HepG2 (cell line): Measurements from ENCODE around the gene SYS1. TPM values are rescaled to one million over a fixed set of nuclear protein-coding genes. Genes with fewer than 3 reads are reported as not detected.

Source experiments
- DPF2 ChIP-seq: sonication (generic); formaldehyde crosslinking; IDR thresholded peaks from 2 replicates; pipeline ENCODE4 v1.4.0; 2020; ENCODE audit warnings: mild to moderate bottlenecking, low read depth, missing genetic modification reagents, borderline replicate concordance
- HNRNPLL ChIP-seq: fragments of 200-400 bp; formaldehyde crosslinking; IDR thresholded peaks from 2 replicates; pipeline ENCODE4 v1.6.1; 2017; ENCODE audit warnings: mild to moderate bottlenecking, low read depth, low read length; ENCODE audit not compliant: poor library complexity, severe bottlenecking
- IRF2 ChIP-seq: IDR thresholded peaks from 2 replicates; pipeline ENCODE4 v1.6.1; 2018; ENCODE audit warnings: missing genetic modification reagents, missing compliant biosample characterization
- NCOA2 ChIP-seq: sonication (generic); formaldehyde crosslinking; IDR thresholded peaks from 2 replicates; pipeline ENCODE4 v1.8.0; 2022; ENCODE audit warnings: inconsistent platforms
- NFRKB ChIP-seq: fragments of 450-650 bp; IDR thresholded peaks from 2 replicates; pipeline ENCODE4 v1.6.1; 2017
- NONO ChIP-seq, 2 experiments: fragments of 450-650 bp in 1 of 2; sonication (generic) in 1 of 2; formaldehyde crosslinking in 1 of 2; IDR thresholded peaks in 1 of 2; conservative IDR thresholded peaks in 1 of 2; 2 replicates each; pipeline versions ENCODE4 v1.6.1 to v1.8.0; 2017 to 2022; ENCODE audit warnings: mild to moderate bottlenecking in 1 of 2, missing genetic modification reagents in 1 of 2, moderate library complexity in 1 of 2
- PRMT3 ChIP-seq: sonication (generic); formaldehyde crosslinking; IDR thresholded peaks from 2 replicates; pipeline ENCODE4 v1.8.1; 2022; ENCODE audit warnings: low read depth, mild to moderate bottlenecking, moderate library complexity, missing genetic modification reagents, borderline replicate concordance
- RCOR2 ChIP-seq: IDR thresholded peaks from 2 replicates; pipeline ENCODE4 v1.6.1; 2016; ENCODE audit warnings: missing biosample characterization, missing genetic modification reagents
- SP4 ChIP-seq: sonication (generic); formaldehyde crosslinking; IDR thresholded peaks from 2 replicates; pipeline ENCODE4 v1.8.1; 2023; ENCODE audit warnings: mild to moderate bottlenecking, missing genetic modification reagents
- STAG1 ChIP-seq: sonication (generic); formaldehyde crosslinking; IDR thresholded peaks from 2 replicates; pipeline ENCODE4 v1.4.0; 2020; ENCODE audit warnings: missing genetic modification reagents
- ZNF235 ChIP-seq: sonication (generic); formaldehyde crosslinking; IDR thresholded peaks from 2 replicates; pipeline ENCODE4 v1.8.1; 2023; ENCODE audit warnings: mild to moderate bottlenecking, missing genetic modification reagents, borderline replicate concordance
- ZNF44 ChIP-seq: sonication (generic); formaldehyde crosslinking; IDR thresholded peaks from 2 replicates; pipeline ENCODE4 v1.5.1; 2020; ENCODE audit warnings: mild to moderate bottlenecking, missing genetic modification reagents
- ZNF749 ChIP-seq: sonication (generic); formaldehyde crosslinking; IDR thresholded peaks from 2 replicates; pipeline ENCODE4 v1.8.0; 2022; ENCODE audit warnings: mild to moderate bottlenecking, missing genetic modification reagents, moderate library complexity, borderline replicate concordance
- polyA plus RNA-seq, 8 experiments: library from polyadenylated mRNA; depleted of rRNA in 3 of 8; stranded (reverse) in 7 of 8; unstranded in 1 of 8; fragments of >200 nt; fragmentation: Illumina TruSeq in 4 of 8; extraction: Trizol in 4 of 8; gene quantifications; 2 replicates each; pipeline versions ENCODE4 v1.2.1 to v1.2.3, GENCODE V29; 2011 to 2016; ENCODE audit warnings: low read depth in 4 of 8, missing spikeins in 1 of 8, mixed read lengths in 1 of 8; ENCODE audit not compliant: insufficient read depth in 1 of 8
- total RNA-seq, 5 experiments: library from RNA; depleted of rRNA; stranded (reverse); fragments of >200 nt; fragmentation: Illumina TruSeq; extraction: Trizol; gene quantifications; 2 replicates each; pipeline ENCODE4 v1.2.3, GENCODE V29; 2016; ENCODE audit warnings: low read depth in 1 of 5
- TF ChIP-seq, protein P1 (sequence below): sonication (generic); formaldehyde crosslinking; IDR thresholded peaks from 2 replicates; pipeline ENCODE4 v1.4.0; 2020; ENCODE audit warnings: mild to moderate bottlenecking, missing genetic modification reagents, borderline replicate concordance
- TF ChIP-seq, protein P2 (sequence below): sonication (generic); formaldehyde crosslinking; IDR thresholded peaks from 2 replicates; pipeline ENCODE4 v1.5.0; 2020; ENCODE audit warnings: mild to moderate bottlenecking, missing genetic modification reagents, borderline replicate concordance
- TF ChIP-seq, protein P3 (sequence below): sonication (generic); formaldehyde crosslinking; IDR thresholded peaks from 2 replicates; pipeline ENCODE4 v1.4.0; 2020; ENCODE audit warnings: missing genetic modification reagents
- TF ChIP-seq, protein P4 (sequence below): sonication (generic); formaldehyde crosslinking; IDR thresholded peaks from 2 replicates; pipeline ENCODE4 v1.5.0; 2020; ENCODE audit warnings: mild to moderate bottlenecking, missing genetic modification reagents

Gene SYS1
- total and polyA plus RNA-seq, 2 of the 13 experiments (the other 11 are each of a cell fraction or from before 2014, with no cell fraction given): 38.3 to 65.6 TPM

DNA sequence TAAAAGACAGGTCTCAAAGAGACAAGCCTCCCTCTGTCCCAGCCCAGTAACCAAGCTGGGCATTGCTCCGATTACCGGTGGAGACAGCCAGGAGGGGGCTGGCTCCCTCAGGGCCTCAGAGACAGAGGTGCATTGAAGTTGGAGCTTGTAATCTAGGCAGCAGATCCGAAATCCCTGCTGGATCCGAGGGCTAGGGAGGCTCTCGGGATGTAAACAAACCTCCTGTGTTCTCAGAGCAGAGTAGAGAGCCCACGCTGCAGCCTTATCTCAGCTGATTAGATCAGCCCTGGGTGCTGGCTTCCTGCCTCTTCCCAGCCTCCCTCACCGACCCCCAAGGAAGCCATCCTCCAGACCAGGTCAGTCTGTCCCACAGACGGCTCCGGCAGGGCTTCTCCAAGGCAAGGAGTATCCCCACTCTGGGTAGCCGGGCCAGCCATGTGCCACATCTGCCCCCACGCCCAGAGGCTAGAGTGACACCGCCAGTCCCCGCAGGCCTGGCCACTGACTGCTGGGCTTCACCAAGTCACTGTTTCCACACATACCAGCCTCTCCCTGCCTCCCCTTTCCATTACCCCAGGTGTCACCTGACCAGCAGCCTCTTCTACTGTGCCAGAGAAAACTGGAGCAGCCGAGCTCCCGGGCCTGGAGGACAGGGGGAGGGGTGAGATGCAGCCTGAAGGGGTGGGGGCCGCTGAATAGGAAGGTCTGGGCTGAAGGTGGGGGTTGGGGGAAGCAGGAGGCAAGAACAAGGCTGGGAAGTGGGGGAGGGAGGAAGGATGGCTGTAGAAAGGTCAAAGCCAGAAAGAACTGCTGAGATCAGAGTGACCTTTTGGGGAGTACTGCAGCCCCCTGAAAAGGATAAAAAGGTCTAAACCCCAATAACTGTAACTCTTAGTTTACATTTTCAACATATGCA lies 20.8 kb upstream of the SYS1 start (continued):
- TF ChIP-seq, protein P1, sequence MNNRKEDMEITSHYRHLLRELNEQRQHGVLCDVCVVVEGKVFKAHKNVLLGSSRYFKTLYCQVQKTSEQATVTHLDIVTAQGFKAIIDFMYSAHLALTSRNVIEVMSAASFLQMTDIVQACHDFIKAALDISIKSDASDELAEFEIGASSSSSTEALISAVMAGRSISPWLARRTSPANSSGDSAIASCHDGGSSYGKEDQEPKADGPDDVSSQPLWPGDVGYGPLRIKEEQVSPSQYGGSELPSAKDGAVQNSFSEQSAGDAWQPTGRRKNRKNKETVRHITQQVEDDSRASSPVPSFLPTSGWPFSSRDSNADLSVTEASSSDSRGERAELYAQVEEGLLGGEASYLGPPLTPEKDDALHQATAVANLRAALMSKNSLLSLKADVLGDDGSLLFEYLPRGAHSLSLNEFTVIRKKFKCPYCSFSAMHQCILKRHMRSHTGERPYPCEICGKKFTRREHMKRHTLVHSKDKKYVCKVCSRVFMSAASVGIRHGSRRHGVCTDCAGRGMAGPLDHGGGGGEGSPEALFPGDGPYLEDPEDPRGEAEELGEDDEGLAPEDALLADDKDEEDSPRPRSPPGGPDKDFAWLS: 0 out of 2 replicates have a peak, but pooled peaks have one; percentile 81
- TF ChIP-seq, protein P2, sequence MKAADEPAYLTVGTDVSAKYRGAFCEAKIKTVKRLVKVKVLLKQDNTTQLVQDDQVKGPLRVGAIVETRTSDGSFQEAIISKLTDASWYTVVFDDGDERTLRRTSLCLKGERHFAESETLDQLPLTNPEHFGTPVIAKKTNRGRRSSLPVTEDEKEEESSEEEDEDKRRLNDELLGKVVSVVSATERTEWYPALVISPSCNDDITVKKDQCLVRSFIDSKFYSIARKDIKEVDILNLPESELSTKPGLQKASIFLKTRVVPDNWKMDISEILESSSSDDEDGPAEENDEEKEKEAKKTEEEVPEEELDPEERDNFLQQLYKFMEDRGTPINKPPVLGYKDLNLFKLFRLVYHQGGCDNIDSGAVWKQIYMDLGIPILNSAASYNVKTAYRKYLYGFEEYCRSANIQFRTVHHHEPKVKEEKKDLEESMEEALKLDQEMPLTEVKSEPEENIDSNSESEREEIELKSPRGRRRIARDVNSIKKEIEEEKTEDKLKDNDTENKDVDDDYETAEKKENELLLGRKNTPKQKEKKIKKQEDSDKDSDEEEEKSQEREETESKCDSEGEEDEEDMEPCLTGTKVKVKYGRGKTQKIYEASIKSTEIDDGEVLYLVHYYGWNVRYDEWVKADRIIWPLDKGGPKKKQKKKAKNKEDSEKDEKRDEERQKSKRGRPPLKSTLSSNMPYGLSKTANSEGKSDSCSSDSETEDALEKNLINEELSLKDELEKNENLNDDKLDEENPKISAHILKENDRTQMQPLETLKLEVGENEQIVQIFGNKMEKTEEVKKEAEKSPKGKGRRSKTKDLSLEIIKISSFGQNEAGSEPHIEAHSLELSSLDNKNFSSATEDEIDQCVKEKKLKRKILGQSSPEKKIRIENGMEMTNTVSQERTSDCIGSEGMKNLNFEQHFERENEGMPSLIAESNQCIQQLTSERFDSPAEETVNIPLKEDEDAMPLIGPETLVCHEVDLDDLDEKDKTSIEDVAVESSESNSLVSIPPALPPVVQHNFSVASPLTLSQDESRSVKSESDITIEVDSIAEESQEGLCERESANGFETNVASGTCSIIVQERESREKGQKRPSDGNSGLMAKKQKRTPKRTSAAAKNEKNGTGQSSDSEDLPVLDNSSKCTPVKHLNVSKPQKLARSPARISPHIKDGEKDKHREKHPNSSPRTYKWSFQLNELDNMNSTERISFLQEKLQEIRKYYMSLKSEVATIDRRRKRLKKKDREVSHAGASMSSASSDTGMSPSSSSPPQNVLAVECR (CRISPR knock-in tag): peak; percentile 72; the same call in 1 of the 2 replicates
- TF ChIP-seq RCOR2 (CRISPR knock-in tag): peak; percentile 71
- TF ChIP-seq, protein P3, sequence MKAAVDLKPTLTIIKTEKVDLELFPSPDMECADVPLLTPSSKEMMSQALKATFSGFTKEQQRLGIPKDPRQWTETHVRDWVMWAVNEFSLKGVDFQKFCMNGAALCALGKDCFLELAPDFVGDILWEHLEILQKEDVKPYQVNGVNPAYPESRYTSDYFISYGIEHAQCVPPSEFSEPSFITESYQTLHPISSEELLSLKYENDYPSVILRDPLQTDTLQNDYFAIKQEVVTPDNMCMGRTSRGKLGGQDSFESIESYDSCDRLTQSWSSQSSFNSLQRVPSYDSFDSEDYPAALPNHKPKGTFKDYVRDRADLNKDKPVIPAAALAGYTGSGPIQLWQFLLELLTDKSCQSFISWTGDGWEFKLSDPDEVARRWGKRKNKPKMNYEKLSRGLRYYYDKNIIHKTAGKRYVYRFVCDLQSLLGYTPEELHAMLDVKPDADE: no peak
- no peak for TF ChIP-seq SP4 (CRISPR knock-in tag)
- no peak for TF ChIP-seq NONO (IDR thresholded peaks at IDR 0.05)
- peak; percentile 60 for TF ChIP-seq NONO (CRISPR knock-in tag; conservative IDR thresholded peaks at IDR 0.05)
- peak; percentile 4; the same call in 1 of the 2 replicates for TF ChIP-seq ZNF44 (CRISPR knock-in tag)
- no peak for TF ChIP-seq NFRKB
- peak; percentile 53; the same call in 1 of the 2 replicates for TF ChIP-seq NCOA2
- peak; percentile 57; the same call in 1 of the 2 replicates for TF ChIP-seq ZNF235 (CRISPR knock-in tag)
- no peak for TF ChIP-seq STAG1 (CRISPR knock-in tag)
- TF ChIP-seq, protein P4, sequence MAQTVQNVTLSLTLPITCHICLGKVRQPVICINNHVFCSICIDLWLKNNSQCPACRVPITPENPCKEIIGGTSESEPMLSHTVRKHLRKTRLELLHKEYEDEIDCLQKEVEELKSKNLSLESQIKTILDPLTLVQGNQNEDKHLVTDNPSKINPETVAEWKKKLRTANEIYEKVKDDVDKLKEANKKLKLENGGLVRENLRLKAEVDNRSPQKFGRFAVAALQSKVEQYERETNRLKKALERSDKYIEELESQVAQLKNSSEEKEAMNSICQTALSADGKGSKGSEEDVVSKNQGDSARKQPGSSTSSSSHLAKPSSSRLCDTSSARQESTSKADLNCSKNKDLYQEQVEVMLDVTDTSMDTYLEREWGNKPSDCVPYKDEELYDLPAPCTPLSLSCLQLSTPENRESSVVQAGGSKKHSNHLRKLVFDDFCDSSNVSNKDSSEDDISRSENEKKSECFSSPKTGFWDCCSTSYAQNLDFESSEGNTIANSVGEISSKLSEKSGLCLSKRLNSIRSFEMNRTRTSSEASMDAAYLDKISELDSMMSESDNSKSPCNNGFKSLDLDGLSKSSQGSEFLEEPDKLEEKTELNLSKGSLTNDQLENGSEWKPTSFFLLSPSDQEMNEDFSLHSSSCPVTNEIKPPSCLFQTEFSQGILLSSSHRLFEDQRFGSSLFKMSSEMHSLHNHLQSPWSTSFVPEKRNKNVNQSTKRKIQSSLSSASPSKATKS (CRISPR knock-in tag): no peak; the same call in 1 of the 2 replicates
- no peak for TF ChIP-seq PRMT3
- peak; percentile 47 for TF ChIP-seq HNRNPLL
- no peak; the same call in 1 of the 2 replicates for TF ChIP-seq IRF2
- peak; percentile 31 for TF ChIP-seq DPF2 (CRISPR knock-in tag)
- TF ChIP-seq ZNF749 (CRISPR knock-in tag): 0 out of 2 replicates have a peak, but pooled peaks have one; percentile 50
